K562 (cell line): ENCODE results near the gene MTHFD2. TPM values are rescaled to one million over a fixed set of nuclear protein-coding genes. Genes with fewer than 3 reads are reported as not detected.

ENCODE experiments used
- ATAC-seq: fragments of 200-7000 bp; cut with Tn5 transposase; 3 replicates; pipeline ENCODE4 v1.9.1; 2020; ENCODE audit warnings: moderate library complexity
- BruUV-seq: library from RNA; stranded (reverse); fragments of 400-500 nt; replicated peaks from 2 replicates; lab custom pipeline; 2021; lab: Mats Ljungman, UMichigan
- CTCF ChIA-PET: fragments of 300-600 bp; formaldehyde crosslinking; extraction: SDS; loops from one replicate; lab custom pipeline; 2021; ENCODE audit warnings: low intra/inter-chr PET ratio; lab: Yijun Ruan, JAX
- POLR2A ChIA-PET: fragments of 300-600, 350-650 bp; sonication (Branson Sonifier 250); formaldehyde crosslinking; extraction: SDS; loops from one replicate; lab custom pipeline; 2021; ENCODE audit warnings: antibody characterized with exemption, inconsistent platforms; lab: Yijun Ruan, JAX
- DNase-seq, 4 experiments: peaks; one replicate each; pipeline versions ENCODE4 v3.0.0 to v3.0.0-alpha.2; 2011 to 2018; ENCODE audit warnings: low spot score in 3 of 4, mixed read lengths in 3 of 4; ENCODE audit errors: extremely low read depth in 1 of 4
- FAIRE-seq: peaks from 2 replicates; lab custom pipeline; 2011; peaks lifted over from hg19 to GRCh38; lab: Jason Lieb, UNC
- H2AFZ ChIP-seq: 2 replicates; pipeline ENCODE4 v1.6.0; 2011; ENCODE audit warnings: low read depth, low read length, control low read depth, inconsistent platforms
- H3K27ac ChIP-seq: fragments of 200-600 bp; 3 replicates; pipeline ENCODE4 v1.8.0; 2011; ENCODE audit warnings: low read depth, mild to moderate bottlenecking, control low read depth, inconsistent platforms, low read length, moderate library complexity, mixed read lengths; ENCODE audit errors: extremely low read depth
- H3K27me3 ChIP-seq, 2 experiments: fragments of 300-600 bp in 1 of 2; 2 replicates in 1 of 2; 3 replicates in 1 of 2; pipeline versions ENCODE4 v1.6.0 to v1.8.0; 2011; ENCODE audit warnings: inconsistent platforms in 2 of 2, low read length in 2 of 2, mild to moderate bottlenecking in 1 of 2, mixed read lengths in 1 of 2, moderate library complexity in 1 of 2; ENCODE audit not compliant: control insufficient read depth in 2 of 2, insufficient read depth in 2 of 2
- H3K36me3 ChIP-seq: fragments of 300-600 bp; 3 replicates; pipeline ENCODE4 v1.8.0; 2011; ENCODE audit warnings: mild to moderate bottlenecking, low read length, inconsistent platforms; ENCODE audit not compliant: control insufficient read depth, insufficient read depth
- H3K4me1 ChIP-seq, 2 experiments: fragments of 200-600 bp in 1 of 2; replicated peaks in 1 of 2; 2 replicates in 1 of 2; 3 replicates in 1 of 2; pipeline versions ENCODE4 v1.5.1 to v1.8.0; 2011; ENCODE audit warnings: inconsistent platforms in 2 of 2, low read length in 2 of 2, mild to moderate bottlenecking in 1 of 2, mixed read lengths in 1 of 2, moderate library complexity in 1 of 2; ENCODE audit not compliant: control insufficient read depth in 2 of 2, insufficient read depth in 2 of 2
- H3K4me2 ChIP-seq: 2 replicates; pipeline ENCODE4 v1.6.1; 2011; ENCODE audit warnings: low read length, control low read depth, inconsistent platforms, mixed read lengths; ENCODE audit not compliant: insufficient read depth
- H3K4me3 ChIP-seq: fragments of 200-600 bp; sonication (generic), shearing (Covaris generic); 2 replicates; pipeline ENCODE4 v1.5.1; 2016; ENCODE audit warnings: control low read depth, inconsistent platforms
- H3K79me2 ChIP-seq: fragments of 200-600 bp; 3 replicates; pipeline ENCODE4 v1.8.0; 2011; ENCODE audit warnings: low read length, inconsistent platforms; ENCODE audit not compliant: control insufficient read depth, insufficient read depth
- H3K9ac ChIP-seq, 2 experiments: 2 replicates each; pipeline versions ENCODE4 v1.6.0 to v1.6.1; 2011; ENCODE audit warnings: low read depth in 2 of 2, low read length in 2 of 2, control low read depth in 1 of 2, inconsistent platforms in 1 of 2, mild to moderate bottlenecking in 1 of 2, mixed read lengths in 1 of 2; ENCODE audit not compliant: insufficient read depth in 1 of 2
- H3K9me1 ChIP-seq: one replicate; pipeline ENCODE4 v1.6.0; 2011; ENCODE audit warnings: inconsistent platforms, mild to moderate bottlenecking, low read length, moderate library complexity; ENCODE audit not compliant: control insufficient read depth, insufficient read depth
- H3K9me3 ChIP-seq: replicated peaks from 2 replicates; pipeline ENCODE4 v1.5.1; 2011; ENCODE audit warnings: low read depth, low read length, inconsistent platforms; ENCODE audit not compliant: control insufficient read depth, insufficient read depth
- H4K20me1 ChIP-seq: replicated peaks from 2 replicates; pipeline ENCODE4 v1.6.1; 2011; ENCODE audit warnings: low read length, inconsistent platforms, mixed read lengths; ENCODE audit not compliant: control insufficient read depth, insufficient read depth
- POLR2G ChIP-seq: fragments of 200-400 bp; formaldehyde crosslinking; IDR thresholded peaks from 2 replicates; pipeline ENCODE4 v1.6.1; 2017; ENCODE audit warnings: low read depth, mild to moderate bottlenecking, antibody characterized with exemption, low read length, moderate library complexity
- RBM22 ChIP-seq: fragments of 200-400 bp; formaldehyde crosslinking; IDR thresholded peaks from 2 replicates; pipeline ENCODE4 v1.6.1; 2018; ENCODE audit warnings: low read length, low read depth; ENCODE audit not compliant: poor library complexity, severe bottlenecking
- WGBS: fragments of 100-300 bp; shearing (Covaris generic); methylation state at CpG from one replicate; pipeline ENCODE4 v1.1.6; 2016; ENCODE audit warnings: low coverage, mixed read lengths; ENCODE audit not compliant: insufficient coverage; ENCODE audit errors: missing lambda C conversion rate; 5-methylcytosine and 5-hydroxymethylcytosine counted together
- in situ Hi-C: fragments of 300-500 bp; cut with MboI; formaldehyde crosslinking; loops from 4 replicates; pipeline ENCODE4 v1.15.0; 2018; ENCODE audit warnings: inconsistent platforms, mixed read lengths
- intact Hi-C: fragments of 100-400 bp; cut with micrococcal nuclease; formaldehyde crosslinking; loops from 2 replicates; pipeline ENCODE4 v1.14.2; 2022
- polyA plus RNA-seq, 8 experiments: library from polyadenylated mRNA; depleted of rRNA in 4 of 8; stranded (reverse) in 5 of 8; unstranded in 3 of 8; fragments of >200 nt; fragmentation: Nextera tagmentation in 2 of 8; fragmentation: Illumina TruSeq in 1 of 8; extraction: Ambion mirVana in 2 of 8; extraction: Trizol in 1 of 8; gene quantifications; 2 replicates each; pipeline versions ENCODE4 v1.2.1 to v1.2.3, GENCODE V29; 2011 to 2014; ENCODE audit warnings: inconsistent platforms in 1 of 8, missing spikeins in 1 of 8
- total RNA-seq, 7 experiments: library from RNA; depleted of rRNA in 6 of 7; stranded (reverse); fragments of >200 nt in 6 of 7; fragmentation: Illumina TruSeq in 2 of 7; extraction: Trizol in 2 of 7; gene quantifications; 2 replicates each; pipeline versions ENCODE4 v1.2.1 to v1.2.3, GENCODE V29; 2011 to 2021; ENCODE audit warnings: low replicate concordance in 1 of 7
- TF ChIP-seq, protein P1 (sequence below), 2 experiments: fragments of 450-650 bp; IDR thresholded peaks; 2 replicates each; pipeline ENCODE4 v1.6.1; 2018; ENCODE audit warnings: mild to moderate bottlenecking in 2 of 2, low read depth in 1 of 2; ENCODE audit not compliant: partially characterized antibody in 2 of 2

The MTHFD2 gene
- total and polyA plus RNA-seq, 9 of the 15 experiments (the other 6 are each of a cell fraction or from before 2014, with no cell fraction given), result 113 to 520 (median 234) TPM

- 57% methylated on average over 19 of the region's 21 CpGs for WGBS
Measured at GRCh38 chr2:74226648-74227213, 28.3 kb downstream of the MTHFD2 start.

More at GRCh38 chr2:74226648-74227213, 28.3 kb downstream of the MTHFD2 start:
- POLR2A ChIA-PET, result interaction anchor here (0.6 to 1.5 kb wide), 5 partner anchors 10 to 328 kb away, joined by 3 to 6 read pairs (median 3); no protein-coding TSS in a partner anchor
- Histone ChIP-seq H3K9ac (peak overlapping the region in 1 of 2 experiments; percentile 72; a peak in 2 of 4 replicates), H3K27me3 (no peaks in the 10 kb centered on the region), H3K79me2 (no peaks in the 10 kb centered on the region), H2AFZ (no peak overlapping the region), H3K27ac (no peak overlapping the region), H3K4me3 (no peak overlapping the region), H3K4me2 (no peak overlapping the region)
- in situ Hi-C loops, result no loop called here
- DNase-seq (no peak), FAIRE-seq (no peak)
- peak; percentile 62; the same call in 1 of the 2 replicates for TF ChIP-seq POLR2G
- TF ChIP-seq, protein P1, sequence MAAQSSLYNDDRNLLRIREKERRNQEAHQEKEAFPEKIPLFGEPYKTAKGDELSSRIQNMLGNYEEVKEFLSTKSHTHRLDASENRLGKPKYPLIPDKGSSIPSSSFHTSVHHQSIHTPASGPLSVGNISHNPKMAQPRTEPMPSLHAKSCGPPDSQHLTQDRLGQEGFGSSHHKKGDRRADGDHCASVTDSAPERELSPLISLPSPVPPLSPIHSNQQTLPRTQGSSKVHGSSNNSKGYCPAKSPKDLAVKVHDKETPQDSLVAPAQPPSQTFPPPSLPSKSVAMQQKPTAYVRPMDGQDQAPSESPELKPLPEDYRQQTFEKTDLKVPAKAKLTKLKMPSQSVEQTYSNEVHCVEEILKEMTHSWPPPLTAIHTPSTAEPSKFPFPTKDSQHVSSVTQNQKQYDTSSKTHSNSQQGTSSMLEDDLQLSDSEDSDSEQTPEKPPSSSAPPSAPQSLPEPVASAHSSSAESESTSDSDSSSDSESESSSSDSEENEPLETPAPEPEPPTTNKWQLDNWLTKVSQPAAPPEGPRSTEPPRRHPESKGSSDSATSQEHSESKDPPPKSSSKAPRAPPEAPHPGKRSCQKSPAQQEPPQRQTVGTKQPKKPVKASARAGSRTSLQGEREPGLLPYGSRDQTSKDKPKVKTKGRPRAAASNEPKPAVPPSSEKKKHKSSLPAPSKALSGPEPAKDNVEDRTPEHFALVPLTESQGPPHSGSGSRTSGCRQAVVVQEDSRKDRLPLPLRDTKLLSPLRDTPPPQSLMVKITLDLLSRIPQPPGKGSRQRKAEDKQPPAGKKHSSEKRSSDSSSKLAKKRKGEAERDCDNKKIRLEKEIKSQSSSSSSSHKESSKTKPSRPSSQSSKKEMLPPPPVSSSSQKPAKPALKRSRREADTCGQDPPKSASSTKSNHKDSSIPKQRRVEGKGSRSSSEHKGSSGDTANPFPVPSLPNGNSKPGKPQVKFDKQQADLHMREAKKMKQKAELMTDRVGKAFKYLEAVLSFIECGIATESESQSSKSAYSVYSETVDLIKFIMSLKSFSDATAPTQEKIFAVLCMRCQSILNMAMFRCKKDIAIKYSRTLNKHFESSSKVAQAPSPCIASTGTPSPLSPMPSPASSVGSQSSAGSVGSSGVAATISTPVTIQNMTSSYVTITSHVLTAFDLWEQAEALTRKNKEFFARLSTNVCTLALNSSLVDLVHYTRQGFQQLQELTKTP (IDR thresholded peaks at IDR 0.05; ENCODE audit: low read depth in 1 of 2, partially characterized antibody in 2 of 2), result no peak
- peak; percentile 46 for TF ChIP-seq RBM22
- TF ChIP-seq, all 486 proteins: peak for 2
- CTCF ChIA-PET, result no interaction called here
- no TSS peak for BruUV-seq
- H3K9me3 ChIP-seq, result no peaks in the 10 kb centered on the region
- no peak for ATAC-seq
- intact Hi-C loops, result no loop called here
- H3K4me1 ChIP-seq, result peaks cover 10 to 14% of the 10 kb centered on the region in 2 experiments
- H4K20me1 ChIP-seq, result no peaks in the 10 kb centered on the region
- H3K9me1 ChIP-seq, result no peaks in the 10 kb centered on the region
- H3K36me3 ChIP-seq, result no peaks in the 10 kb centered on the region
